Measurements from ENCODE around the gene CMTM3. TPM values are rescaled to one million over a fixed set of nuclear protein-coding genes. Genes with fewer than 3 reads are reported as not detected.

The CMTM3 gene
- total and polyA plus RNA-seq, 9 of the 15 experiments (the other 6 are each of a cell fraction or from before 2014, with no cell fraction given), result 4.6 to 33.4 (median 17.5) TPM

- TF ChIP-seq ZBTB2 (IDR thresholded peaks at IDR 0.05) (no peak), MED1 (CRISPR knock-in tag; IDR thresholded peaks at IDR 0.05; ENCODE audit: borderline replicate concordance) (no peak), ZNF398 (CRISPR knock-in tag; IDR thresholded peaks at IDR 0.05) (no peak), RBM17 (IDR thresholded peaks at IDR 0.05; ENCODE audit: borderline replicate concordance, low read depth, low read length) (no peak), BRCA1 (IDR thresholded peaks at IDR 0.05) (no peak), BRCA1 (CRISPR knock-in tag; IDR thresholded peaks at IDR 0.05) (no peak), CBFA2T3 (IDR thresholded peaks at IDR 0.05) (no peak), HBP1 (CRISPR knock-in tag; IDR thresholded peaks at IDR 0.05) (no peak), ZBTB11 (CRISPR knock-in tag; IDR thresholded peaks at IDR 0.05) (no peak), POLR2AphosphoS2 (IDR thresholded peaks at IDR 0.05; ENCODE audit: low read length) (no peak), NEUROD1 (IDR thresholded peaks at IDR 0.05; ENCODE audit: borderline replicate concordance, low read depth, low read length, partially characterized antibody) (peak; percentile 33), NCOA1 (IDR thresholded peaks at IDR 0.05; ENCODE audit: low read depth) (no peak), NFIX (CRISPR knock-in tag; IDR thresholded peaks at IDR 0.05; ENCODE audit: low read depth) (no peak), ETS1 (conservative IDR thresholded peaks at IDR 0.05; ENCODE audit: control insufficient read depth, low read depth, low read length) (no peak), HEY1 (CRISPR knock-in tag; IDR thresholded peaks at IDR 0.05; ENCODE audit: borderline replicate concordance) (no peak), ZNF444 (CRISPR knock-in tag; IDR thresholded peaks at IDR 0.05) (no peak), DACH1 (IDR thresholded peaks at IDR 0.05; ENCODE audit: partially characterized antibody) (no peak), POLR2B (IDR thresholded peaks at IDR 0.05; ENCODE audit: low read depth, partially characterized antibody) (no peak), ARID2 (IDR thresholded peaks at IDR 0.05) (peak; percentile 62; the same call in 1 of the 2 replicates)
Measured at GRCh38 chr16:66588981-66589713, 15.4 kb upstream of the CMTM3 start (continued).
